HG03442 (cell line): ENCODE results near the gene FGF12.

Source experiments
- ATAC-seq: cut with Tn5 transposase; IDR thresholded peaks from one replicate; pipeline ENCODE4 v1.9.1; 2021; ENCODE audit warnings: mild to moderate bottlenecking, moderate library complexity; ENCODE audit not compliant: unreplicated experiment

Gene FGF12

DNA sequence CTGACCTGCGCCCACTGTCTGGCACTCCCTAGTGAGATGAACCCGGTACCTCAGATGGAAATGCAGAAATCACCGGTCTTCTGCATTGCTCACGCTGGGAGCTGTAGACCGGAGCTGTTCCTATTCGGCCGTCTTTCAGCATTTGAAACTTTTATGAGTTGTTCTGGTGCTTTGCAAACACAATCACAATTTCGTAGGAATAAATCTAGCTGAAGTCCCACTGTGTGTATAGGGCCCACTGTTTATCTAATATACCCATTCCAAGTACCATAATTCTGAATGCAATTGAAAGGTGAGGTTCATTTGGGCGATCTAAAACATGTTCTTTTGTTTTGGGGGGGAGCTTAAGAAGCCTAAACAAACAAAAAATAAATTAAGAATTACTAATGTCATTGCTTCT lies 572.1 kb downstream of the FGF12 start:
- ATAC-seq = no peak

- ATAC-seq = no peak
These were observed 594.1 kb downstream of the FGF12 start for GRCh38 chr3:192133271-192133670.

DNA sequence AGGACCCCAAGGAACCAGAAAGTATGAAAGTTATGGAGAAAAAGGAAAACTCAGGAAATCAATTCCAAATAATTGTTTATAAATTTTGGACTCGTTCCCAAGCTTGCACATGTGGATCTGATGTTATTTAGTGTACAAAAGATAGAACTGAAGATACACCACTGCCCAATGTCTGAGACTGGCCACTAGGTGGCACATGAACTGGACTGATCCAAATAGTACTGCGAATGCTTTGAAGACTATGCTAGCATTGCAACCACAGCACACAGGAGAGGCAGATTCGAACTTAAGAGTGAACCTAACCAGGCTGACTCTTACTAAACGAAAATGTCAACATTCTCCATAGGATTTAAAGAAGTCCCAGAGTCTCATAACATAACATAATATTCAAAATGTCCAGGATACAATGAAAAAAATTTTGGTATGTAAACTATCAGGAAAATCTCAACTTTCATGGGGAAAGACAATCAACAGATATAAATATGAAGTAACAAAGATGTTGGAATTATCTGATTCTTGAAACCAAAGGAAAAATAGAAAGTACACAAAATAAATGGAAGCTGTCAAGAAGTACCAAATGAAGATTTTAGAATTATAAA lies 596.7 kb downstream of the FGF12 start:
- peak; percentile 71 for ATAC-seq

GRCh38 chr3:192129586-192129985 lies 597.8 kb downstream of the FGF12 start:
- no peak for ATAC-seq

GRCh38 chr3:192128922-192129321 lies 598.4 kb downstream of the FGF12 start:
- peak; percentile 75 for ATAC-seq

DNA sequence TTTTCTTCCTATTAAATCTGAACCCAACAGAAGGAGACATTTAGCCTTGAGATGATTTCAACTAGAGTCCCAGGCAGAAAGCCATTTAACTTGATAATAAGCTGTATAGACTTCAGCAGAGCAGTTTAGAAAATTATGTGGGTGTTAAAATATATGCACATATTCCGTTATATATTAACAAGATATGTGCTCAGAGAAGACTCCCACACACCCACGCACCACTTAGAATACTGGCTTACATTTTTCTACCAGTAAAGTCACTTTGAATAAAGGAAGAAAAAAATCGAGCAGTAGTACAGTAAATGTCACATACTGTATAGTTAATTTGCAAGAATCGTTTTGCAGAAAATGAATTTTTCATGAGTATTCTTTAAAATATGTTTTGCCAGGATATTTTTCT lies 599.3 kb downstream of the FGF12 start:
- no peak for ATAC-seq

- peak; percentile 89 for ATAC-seq
These were observed 604.3 kb downstream of the FGF12 start for GRCh38 chr3:192122832-192123594.

- ATAC-seq = no peak
These were observed 605.4 kb downstream of the FGF12 start for GRCh38 chr3:192121923-192122322.

GRCh38 chr3:192108820-192109219 lies 618.5 kb downstream of the FGF12 start:
- ATAC-seq = no peak

DNA sequence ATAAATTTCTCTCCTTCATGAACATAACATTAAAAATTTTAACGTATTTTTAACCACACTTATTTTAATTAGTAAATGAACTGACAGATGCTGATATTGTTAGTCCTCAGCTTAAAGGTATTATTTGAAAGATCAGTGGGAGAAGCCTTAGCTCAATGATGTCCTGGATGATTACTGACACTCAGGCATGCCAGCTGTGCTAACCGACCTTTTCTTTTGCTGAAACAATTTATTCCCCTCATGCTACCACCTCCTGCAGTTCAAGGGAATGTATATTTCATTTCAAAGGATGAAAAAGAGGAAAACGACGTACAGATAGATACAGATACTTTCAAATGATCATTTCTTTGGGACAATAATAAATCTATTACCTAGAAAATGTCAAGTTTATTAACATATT lies 620.8 kb downstream of the FGF12 start:
- ATAC-seq = no peak

DNA sequence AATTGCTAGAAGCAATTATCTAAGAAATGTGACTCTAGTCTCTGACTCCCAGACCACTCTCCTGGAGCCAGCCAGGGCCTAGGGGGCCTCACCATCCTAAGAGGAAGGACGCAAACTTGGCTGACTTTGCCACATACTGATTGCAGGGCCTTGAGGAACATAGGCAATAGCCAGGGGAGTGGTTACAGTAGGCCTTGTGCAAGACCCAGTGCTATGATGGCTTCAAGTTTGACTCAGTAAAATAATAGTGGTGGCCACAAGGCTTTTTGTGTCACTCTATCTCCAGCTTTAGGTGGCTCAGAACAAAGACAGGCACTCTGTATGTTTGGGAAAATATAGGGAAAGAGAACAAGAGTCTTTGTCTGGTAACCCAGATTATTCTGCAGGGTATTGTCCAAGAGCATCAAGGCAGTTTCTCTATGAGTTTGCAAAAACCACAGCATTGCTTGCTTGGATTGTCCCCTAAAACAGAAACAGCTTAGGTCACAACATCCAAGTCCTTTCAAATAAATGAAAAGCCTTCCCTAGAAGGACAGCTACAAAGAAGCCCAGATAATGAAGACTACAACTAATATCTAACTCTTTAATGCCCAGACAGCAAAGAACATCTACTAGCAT lies 634.8 kb downstream of the FGF12 start:
- ATAC-seq = peak; percentile 63

- ATAC-seq = no peak
These were observed 635.5 kb downstream of the FGF12 start for GRCh38 chr3:192091831-192092230.

GRCh38 chr3:192090586-192090985 lies 636.8 kb downstream of the FGF12 start:
- ATAC-seq = peak; percentile 63
